T-cell (primary cell): ENCODE data around the gene CBFA2T2. TPM values are rescaled to one million over a fixed set of nuclear protein-coding genes. Genes with fewer than 3 reads are reported as not detected.
A peak's percentile ranks its signal among the peaks of the same experiment; 100 is the strongest.

Source experiments
- ATAC-seq, 4 experiments: fragments of 200-7000 bp in 3 of 4; fragments of 150-1000 bp in 1 of 4; cut with Tn5 transposase; replicated peaks in 1 of 4; 1 replicate in 3 of 4; 2 replicates in 1 of 4; pipeline ENCODE4 v1.10.0; 2021; ENCODE audit warnings: moderate library complexity in 3 of 4, mild to moderate bottlenecking in 2 of 4, moderate number of reproducible peaks in 1 of 4
- CTCF ChIA-PET, 2 donors: fragments of 300-600 bp; sonication (Branson Sonifier 250); formaldehyde crosslinking; loops; one replicate each; lab custom pipeline; 2022; ENCODE audit warnings: antibody characterized with exemption in 2 of 2; lab: Charles Lee
- POLR2A ChIA-PET, 2 donors: fragments of 300-600 bp; sonication (Branson Sonifier 250); formaldehyde crosslinking; loops; one replicate each; lab custom pipeline; 2022; ENCODE audit warnings: antibody characterized with exemption in 2 of 2; lab: Charles Lee
- DNase-seq, 35 experiments: peaks; one replicate each; pipeline versions ENCODE4 v3.0.0 to v3.0.0-alpha.2; 2013 to 2023
- H3K27ac ChIP-seq: one replicate; pipeline ENCODE4 v1.5.1; 2013; ENCODE audit warnings: low read length
- H3K27me3 ChIP-seq, 2 experiments: replicated peaks in 1 of 2; 1 replicate in 1 of 2; 2 replicates in 1 of 2; pipeline versions ENCODE4 v1.6.1 to v1.7.0; 2013; ENCODE audit warnings: low read length in 1 of 2, mixed read lengths in 1 of 2; ENCODE audit not compliant: control insufficient read depth in 2 of 2, insufficient read depth in 2 of 2; ENCODE audit errors: extremely low read depth in 1 of 2
- H3K36me3 ChIP-seq, 2 donors: 1 replicate in 1 of 2; 2 replicates in 1 of 2; pipeline versions ENCODE4 v1.6.1 to v1.7.0; 2013; ENCODE audit warnings: low read length in 1 of 2; ENCODE audit not compliant: control insufficient read depth in 2 of 2, insufficient read depth in 1 of 2; ENCODE audit errors: extremely low read depth in 1 of 2
- H3K4me1 ChIP-seq, 2 experiments: 1 replicate in 1 of 2; 2 replicates in 1 of 2; pipeline versions ENCODE4 v1.6.1 to v1.7.0; 2013; ENCODE audit warnings: low read length in 2 of 2, mixed read lengths in 1 of 2; ENCODE audit not compliant: insufficient read depth in 2 of 2, control insufficient read depth in 1 of 2; ENCODE audit errors: extremely low read depth in 1 of 2
- H3K4me3 ChIP-seq, 2 donors: 1 replicate in 1 of 2; 2 replicates in 1 of 2; pipeline versions ENCODE4 v1.5.1 to v1.7.0; 2013; ENCODE audit warnings: mild to moderate bottlenecking in 2 of 2, low read length in 1 of 2, moderate library complexity in 1 of 2; ENCODE audit not compliant: control insufficient read depth in 1 of 2; ENCODE audit errors: extremely low read depth in 1 of 2
- H3K9me3 ChIP-seq: 2 replicates; pipeline ENCODE4 v1.7.0; 2013
- H3K27ac Mint-ChIP-seq, 2 donors: one replicate each; pipeline ENCODE4 v1.8.0; 2020 to 2021; ENCODE audit warnings: mild to moderate bottlenecking in 2 of 2, mixed read lengths in 2 of 2
- H3K27me3 Mint-ChIP-seq, 2 donors: one replicate each; pipeline ENCODE4 v1.8.0; 2021 to 2022; ENCODE audit warnings: mixed read lengths in 2 of 2
- H3K36me3 Mint-ChIP-seq: one replicate; pipeline ENCODE4 v1.8.0; 2021; ENCODE audit warnings: mixed read lengths
- H3K4me1 Mint-ChIP-seq, 3 donors: one replicate each; pipeline ENCODE4 v1.8.0; 2020 to 2022; ENCODE audit warnings: mixed read lengths in 3 of 3, mild to moderate bottlenecking in 1 of 3
- H3K4me3 Mint-ChIP-seq, 3 donors: one replicate each; pipeline ENCODE4 v1.8.0; 2020 to 2022; ENCODE audit warnings: mild to moderate bottlenecking in 3 of 3, mixed read lengths in 3 of 3, moderate library complexity in 3 of 3
- H3K9me3 Mint-ChIP-seq, 3 donors: one replicate each; pipeline ENCODE4 v1.8.0; 2020 to 2022; ENCODE audit warnings: mixed read lengths in 3 of 3
- WGBS: methylation state at CpG from one replicate; pipeline ENCODE4 v1.1.5; 2013; ENCODE audit warnings: missing lambda C conversion rate; ENCODE audit not compliant: insufficient coverage; 5-methylcytosine and 5-hydroxymethylcytosine counted together
- total RNA-seq, 35 experiments: library from RNA in 6 of 35; stranded (reverse) in 6 of 35; fragments of 120-200 nt in 1 of 35; gene quantifications; one replicate each; pipeline versions ENCODE4 v1.2.1 to v1.2.4 and lab custom pipeline; 2013 to 2026

The CBFA2T2 gene
- total RNA-seq, 5 donors from 2014 or later (not counting 1 experiment from before 2014, with no cell fraction given) = 25.2 to 34.2 (median 31.0) TPM

- CTCF ChIA-PET = interaction anchor here in 1 of 2 donors (0.5 kb wide), 1 partner anchor 147 kb away, joined by 4 read pairs; no protein-coding TSS in a partner anchor
- 89% methylated on average over 9 of the region's 14 CpGs for WGBS
- H3K9me3 ChIP-seq = no peaks in the 10 kb centered on the region
- peaks cover 0 to 21% of the 10 kb centered on the region in 2 donors for H3K36me3 ChIP-seq
- Mint-ChIP-seq H3K4me3 (no peak overlapping the region), H3K27ac (peak overlapping the region in 1 of 2 donors; percentile 3), H3K36me3 (peaks cover 18% of the 10 kb centered on the region), H3K4me1 (peaks cover 9 to 23% (median 11%) of the 10 kb centered on the region in 3 donors), H3K27me3 (no peaks in the 10 kb centered on the region), H3K9me3 (no peaks in the 10 kb centered on the region)
- H3K4me3 ChIP-seq = no peak overlapping the region
- H3K27me3 ChIP-seq = peaks cover 0 to under 1% of the 10 kb centered on the region in 2 experiments
- POLR2A ChIA-PET = no interaction called here
- ATAC-seq (no peak), DNase-seq (no peak)
- no peak overlapping the region for H3K27ac ChIP-seq
- H3K4me1 ChIP-seq = peaks cover 0 to 21% of the 10 kb centered on the region in 2 experiments
These were observed 158.6 kb downstream of the CBFA2T2 start for GRCh38 chr20:33648396-33649004.

- H3K4me3 ChIP-seq = no peak overlapping the region
- ChIA-PET POLR2A (no interaction called here), CTCF (no interaction called here)
- no peaks in the 10 kb centered on the region for H3K9me3 ChIP-seq
- WGBS = 87% methylated on average over 14 of the region's 19 CpGs
- H3K9me3 Mint-ChIP-seq = no peaks in the 10 kb centered on the region
- H3K4me3 Mint-ChIP-seq = no peak overlapping the region
- peaks cover 15% of the 10 kb centered on the region for H3K36me3 Mint-ChIP-seq
- DNase-seq = no peak
- peaks cover 0 to 15% of the 10 kb centered on the region in 2 donors for H3K36me3 ChIP-seq
- no peak for ATAC-seq
- H3K27me3 Mint-ChIP-seq = no peaks in the 10 kb centered on the region
- H3K4me1 ChIP-seq = peaks cover 0 to 23% of the 10 kb centered on the region in 2 experiments
- no peak overlapping the region for H3K27ac ChIP-seq
- no peak overlapping the region for H3K27ac Mint-ChIP-seq
- H3K4me1 Mint-ChIP-seq = peaks cover 9 to 23% (median 11%) of the 10 kb centered on the region in 3 donors
- peaks cover 0 to 6% of the 10 kb centered on the region in 2 experiments for H3K27me3 ChIP-seq
These were observed 159.3 kb downstream of the CBFA2T2 start for GRCh38 chr20:33649201-33649681.

- Histone ChIP-seq H3K36me3 (peaks cover 0 to 5% of the 10 kb centered on the region in 2 donors), H3K4me1 (peaks cover 0 to 23% of the 10 kb centered on the region in 2 experiments), H3K4me3 (no peak overlapping the region), H3K9me3 (no peaks in the 10 kb centered on the region), H3K27me3 (peaks cover 0 to 8% of the 10 kb centered on the region in 2 experiments), H3K27ac (no peak overlapping the region)
- WGBS = 94% methylated on average over 6 of the region's 11 CpGs
- POLR2A ChIA-PET = no interaction called here
- peaks cover 9 to 23% (median 11%) of the 10 kb centered on the region in 3 donors for H3K4me1 Mint-ChIP-seq
- H3K27ac Mint-ChIP-seq = no peak overlapping the region
- no peak for ATAC-seq
- peaks cover 6% of the 10 kb centered on the region for H3K36me3 Mint-ChIP-seq
- CTCF ChIA-PET = no interaction called here
- no peak for DNase-seq
- H3K27me3 Mint-ChIP-seq = peaks cover 0 to 2% of the 10 kb centered on the region in 2 donors
- no peak overlapping the region for H3K4me3 Mint-ChIP-seq
- no peaks in the 10 kb centered on the region for H3K9me3 Mint-ChIP-seq
These were observed 160.3 kb downstream of the CBFA2T2 start for GRCh38 chr20:33650111-33650752.

GRCh38 chr20:33650753-33651561 is 161.1 kb downstream of the CBFA2T2 start:
- H3K36me3 Mint-ChIP-seq = no peaks in the 10 kb centered on the region

GRCh38 chr20:33651562-33652048 is 161.7 kb downstream of the CBFA2T2 start:
- Mint-ChIP-seq H3K36me3 (no peaks in the 10 kb centered on the region), H3K4me3 (no peak overlapping the region), H3K27ac (no peak overlapping the region), H3K9me3 (no peaks in the 10 kb centered on the region), H3K4me1 (peaks cover 9 to 23% (median 11%) of the 10 kb centered on the region in 3 donors), H3K27me3 (peaks cover 0 to 2% of the 10 kb centered on the region in 2 donors)
- no peak overlapping the region for H3K27ac ChIP-seq
- H3K36me3 ChIP-seq = no peaks in the 10 kb centered on the region
- CTCF ChIA-PET = interaction anchor here in 1 of 2 donors (1.4 kb wide), 1 partner anchor 17 kb away, joined by 3 read pairs; no protein-coding TSS in a partner anchor
- H3K9me3 ChIP-seq = no peaks in the 10 kb centered on the region
- no peak overlapping the region for H3K4me3 ChIP-seq
- ATAC-seq (no peak), DNase-seq (no peak)
- H3K4me1 ChIP-seq = peaks cover 0 to 23% of the 10 kb centered on the region in 2 experiments
- POLR2A ChIA-PET = no interaction called here
- 81% methylated on average over 9 of the region's 13 CpGs for WGBS
- peaks cover 0 to 8% of the 10 kb centered on the region in 2 experiments for H3K27me3 ChIP-seq

More at GRCh38 chr20:33650753-33651561, 161.1 kb downstream of the CBFA2T2 start:
- POLR2A ChIA-PET = no interaction called here
- H3K9me3 Mint-ChIP-seq = no peaks in the 10 kb centered on the region
- Histone ChIP-seq H3K27me3 (peaks cover 0 to 8% of the 10 kb centered on the region in 2 experiments), H3K9me3 (no peaks in the 10 kb centered on the region), H3K27ac (no peak overlapping the region), H3K4me3 (no peak overlapping the region), H3K4me1 (peaks cover 0 to 23% of the 10 kb centered on the region in 2 experiments), H3K36me3 (no peaks in the 10 kb centered on the region)
- peaks cover 0 to 2% of the 10 kb centered on the region in 2 donors for H3K27me3 Mint-ChIP-seq
- ATAC-seq (no peak), DNase-seq (no peak)
- H3K4me1 Mint-ChIP-seq = peaks cover 9 to 23% (median 11%) of the 10 kb centered on the region in 3 donors
- CTCF ChIA-PET = no interaction called here
- no peak overlapping the region for H3K27ac Mint-ChIP-seq
- no peak overlapping the region for H3K4me3 Mint-ChIP-seq
- 92% methylated on average over 2 of the region's 10 CpGs for WGBS
